ENCODE results near the gene RNF113A.
"Not testable (repeated sequence)": the region's sequence is repeated elsewhere in the genome, so short reads cannot be mapped to it uniquely, and the experiment has no call there.

RNF113A gene

DNA sequence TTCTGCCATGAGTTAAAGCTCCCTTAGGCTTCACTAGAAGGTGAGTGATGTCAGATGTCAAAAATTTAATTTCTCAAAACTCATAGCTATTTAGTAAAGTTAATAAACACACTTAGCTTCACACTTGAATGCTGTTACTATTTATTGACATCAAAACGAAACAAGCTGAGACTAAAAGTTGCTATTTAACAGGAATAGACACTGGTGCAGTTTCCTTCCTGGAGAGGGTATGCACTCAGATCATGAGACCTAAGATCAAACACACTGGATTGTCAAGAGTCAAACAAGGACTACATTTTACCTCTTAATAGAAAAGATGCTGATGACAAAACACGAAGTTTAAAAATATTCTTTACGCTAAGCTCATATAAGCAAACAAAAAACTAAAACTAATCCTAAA lies 37.6 kb downstream of the RNF113A start:
- no peak for DNase-seq (ENCODE audit: low spot score)

GRCh38 chrX:119828446-119828845 lies 43.1 kb downstream of the RNF113A start:
- no peak for DNase-seq (ENCODE audit: low spot score)

DNA sequence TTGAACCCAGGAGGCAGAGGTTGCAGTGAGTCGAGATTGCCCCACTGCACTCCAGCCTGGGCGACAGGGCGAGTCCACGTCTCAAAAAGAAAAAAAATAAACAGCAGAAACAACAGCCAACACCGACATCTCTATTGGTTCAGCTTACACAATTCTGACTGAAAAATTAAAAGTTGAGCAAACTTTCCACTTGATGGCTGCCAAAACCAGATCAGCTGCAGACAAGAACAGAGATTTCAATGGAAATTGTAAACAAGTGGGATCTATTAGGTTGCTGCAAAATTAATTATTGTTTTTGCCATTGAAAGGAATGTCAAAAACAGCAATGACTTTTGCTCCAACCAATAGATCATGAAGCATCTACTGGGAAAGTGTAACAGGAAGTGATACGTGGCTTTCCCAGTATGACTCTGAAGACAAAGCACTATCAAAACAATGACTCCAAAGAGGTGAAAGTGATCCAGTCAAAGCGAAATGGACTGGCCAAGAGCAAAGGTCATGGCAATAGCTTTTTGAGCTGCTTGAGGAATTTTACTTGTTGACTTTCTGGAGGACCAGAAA lies 45.1 kb downstream of the RNF113A start:
- DNase-seq (ENCODE audit: low spot score): peak; percentile 9

DNA sequence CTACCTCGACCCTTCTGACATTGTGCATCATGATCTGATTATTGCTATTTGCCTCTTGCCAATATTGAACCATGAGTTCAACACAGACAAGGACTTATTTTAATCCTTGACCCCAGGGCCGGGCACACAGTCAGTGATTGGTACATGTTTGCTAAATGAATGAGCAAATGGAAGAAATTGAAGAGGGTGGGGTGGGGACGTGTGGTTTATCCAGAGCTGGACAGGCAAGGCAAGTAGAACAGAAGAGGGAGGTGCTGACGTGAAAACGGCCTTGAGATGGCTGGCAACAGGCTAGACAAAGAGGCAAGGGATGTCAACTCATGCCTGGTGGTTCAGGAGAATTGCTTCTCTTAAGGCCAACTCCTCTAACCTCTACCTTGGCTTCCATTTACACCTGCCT lies 47.3 kb downstream of the RNF113A start:
- DNase-seq (ENCODE audit: low spot score): not testable (repeated sequence)

- DNase-seq (ENCODE audit: low spot score): peak; percentile 29
These were observed 49.8 kb downstream of the RNF113A start for GRCh38 chrX:119821703-119822102.

All from AG20443 (cell line).